ENCODE measurements around the gene L3MBTL1.

- TF ChIP-seq POLR2A (IDR thresholded peaks at IDR 0.05; ENCODE audit: low read length) (no peak), GATA1 (IDR thresholded peaks at IDR 0.05; ENCODE audit: low read depth, low read length) (no peak)
Observed at GRCh38 chr20:43590036-43590391, 82.5 kb downstream of the L3MBTL1 start.

Measured in erythroblast (primary cell).